Measurements from ENCODE around the gene CAB39. TPM values are rescaled to one million over a fixed set of nuclear protein-coding genes. Genes with fewer than 3 reads are reported as not detected.
A peak's percentile ranks its signal among the peaks of the same experiment; 100 is the strongest.

Gene CAB39
- total and polyA plus RNA-seq, 4 donors: 19.4 to 123 (median 57.1) TPM

DNA sequence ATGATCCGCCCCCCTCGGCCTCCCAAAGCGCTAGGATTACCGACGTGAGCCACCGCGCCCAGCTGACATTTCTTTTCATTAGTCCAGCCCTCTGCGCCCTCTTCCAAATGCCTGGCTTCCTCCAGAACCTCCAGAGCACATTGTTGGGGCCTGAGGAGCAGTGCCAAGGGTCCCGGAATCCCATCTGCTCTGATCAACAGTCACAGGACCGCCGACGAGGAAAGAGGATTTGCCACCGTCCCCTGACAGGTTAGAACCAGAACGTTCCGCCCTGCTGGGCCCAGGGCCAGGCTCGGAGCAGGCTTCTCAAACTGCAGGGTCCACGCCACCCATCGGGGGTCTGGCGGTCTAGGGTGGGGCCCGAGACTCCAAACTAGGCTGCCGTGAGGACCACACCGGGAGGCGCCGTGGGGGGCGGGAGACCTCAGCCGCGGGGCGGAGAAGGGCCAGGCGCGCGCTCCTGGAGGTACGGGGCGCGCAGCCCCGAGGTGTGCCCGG lies 115.2 kb downstream of the CAB39 start:
- H3K27me3 ChIP-seq (ENCODE audit: control insufficient read depth in 3 of 3, insufficient read depth in 3 of 3, low read length in 2 of 3): peaks cover 0 to 12% (median 5%) of the 10 kb centered on the region in 3 donors
- peaks cover 0 to 11% (median 0%) of the 10 kb centered on the region in 5 donors for H3K4me1 ChIP-seq (ENCODE audit: control insufficient read depth in 5 of 5, insufficient read depth in 5 of 5, low read length in 5 of 5)
- TF ChIP-seq, protein P1, sequence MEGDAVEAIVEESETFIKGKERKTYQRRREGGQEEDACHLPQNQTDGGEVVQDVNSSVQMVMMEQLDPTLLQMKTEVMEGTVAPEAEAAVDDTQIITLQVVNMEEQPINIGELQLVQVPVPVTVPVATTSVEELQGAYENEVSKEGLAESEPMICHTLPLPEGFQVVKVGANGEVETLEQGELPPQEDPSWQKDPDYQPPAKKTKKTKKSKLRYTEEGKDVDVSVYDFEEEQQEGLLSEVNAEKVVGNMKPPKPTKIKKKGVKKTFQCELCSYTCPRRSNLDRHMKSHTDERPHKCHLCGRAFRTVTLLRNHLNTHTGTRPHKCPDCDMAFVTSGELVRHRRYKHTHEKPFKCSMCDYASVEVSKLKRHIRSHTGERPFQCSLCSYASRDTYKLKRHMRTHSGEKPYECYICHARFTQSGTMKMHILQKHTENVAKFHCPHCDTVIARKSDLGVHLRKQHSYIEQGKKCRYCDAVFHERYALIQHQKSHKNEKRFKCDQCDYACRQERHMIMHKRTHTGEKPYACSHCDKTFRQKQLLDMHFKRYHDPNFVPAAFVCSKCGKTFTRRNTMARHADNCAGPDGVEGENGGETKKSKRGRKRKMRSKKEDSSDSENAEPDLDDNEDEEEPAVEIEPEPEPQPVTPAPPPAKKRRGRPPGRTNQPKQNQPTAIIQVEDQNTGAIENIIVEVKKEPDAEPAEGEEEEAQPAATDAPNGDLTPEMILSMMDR (IDR thresholded peaks at IDR 0.05; ENCODE audit: control extremely low read depth, extremely low read depth): no peak
- H3K27ac ChIP-seq (ENCODE audit: low read depth in 1 of 2, low read length in 1 of 2): no peak overlapping the region
- H3K9me3 ChIP-seq (ENCODE audit: control insufficient read depth in 4 of 4, insufficient read depth in 3 of 4, low read length in 3 of 4): peaks cover 0 to 6% (median 0%) of the 10 kb centered on the region in 4 donors
- WGBS, 2 donors: 21 to 33% methylated on average over 34 to 36 of the region's 36 CpGs
- no peak overlapping the region for H3K9ac ChIP-seq (ENCODE audit: insufficient read depth in 1 of 2, low read length in 2 of 2)
- H3K36me3 ChIP-seq (ENCODE audit: control insufficient read depth in 4 of 4, insufficient read depth in 4 of 4, low read length in 4 of 4): no peaks in the 10 kb centered on the region
- DNase-seq: peak in 1 of 3 donors; percentile 29
- no peak overlapping the region for H3K4me3 ChIP-seq
- no peak for ATAC-seq (ENCODE audit: insufficient read depth, low FRiP score)

DNA sequence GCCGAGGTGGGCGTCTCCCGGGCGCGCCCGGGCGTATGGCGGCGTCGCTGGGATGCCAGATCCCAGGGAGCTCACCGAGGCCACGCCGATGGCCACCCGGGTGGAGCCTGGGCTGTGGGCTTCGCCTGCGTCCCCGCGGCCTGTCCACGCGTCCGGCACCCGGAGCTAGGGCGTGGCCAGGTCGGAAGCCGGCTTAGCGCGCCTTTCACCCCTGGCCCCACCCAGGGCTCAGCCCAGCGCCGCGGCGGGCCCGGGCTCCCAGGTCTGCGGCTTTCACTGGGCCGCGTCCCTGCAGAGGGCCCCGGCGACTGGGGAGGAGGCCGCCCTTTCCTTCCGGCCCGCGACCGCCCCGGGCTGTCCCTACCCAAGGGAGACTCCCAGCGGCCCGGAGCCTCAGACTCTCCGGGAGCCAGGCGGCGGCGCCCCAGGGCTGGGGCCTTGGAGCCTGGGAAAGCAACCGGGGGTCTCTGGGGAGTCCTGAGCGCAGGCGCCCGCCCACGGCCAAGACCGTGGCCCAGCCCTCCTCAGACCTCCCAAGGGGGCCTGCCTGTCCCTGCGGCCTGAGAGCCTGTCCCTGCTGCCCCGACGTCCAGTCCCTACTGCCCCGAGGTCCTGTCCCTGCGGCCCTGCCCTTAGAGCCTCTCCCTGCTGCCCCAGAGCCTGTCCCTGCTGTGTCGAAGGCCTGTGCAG lies 115.8 kb downstream of the CAB39 start:
- H3K9ac ChIP-seq (ENCODE audit: insufficient read depth in 1 of 2, low read length in 2 of 2): no peak overlapping the region
- DNase-seq: peak in 2 of 3 donors; percentile 18 to 21
- H3K9me3 ChIP-seq (ENCODE audit: control insufficient read depth in 4 of 4, insufficient read depth in 3 of 4, low read length in 3 of 4): peaks cover 0 to 6% (median 0%) of the 10 kb centered on the region in 4 donors
- H3K4me3 ChIP-seq: no peak overlapping the region
- no peaks in the 10 kb centered on the region for H3K36me3 ChIP-seq (ENCODE audit: control insufficient read depth in 4 of 4, insufficient read depth in 4 of 4, low read length in 4 of 4)
- TF ChIP-seq, protein P1 (IDR thresholded peaks at IDR 0.05; ENCODE audit: control extremely low read depth, extremely low read depth): no peak
- no peak for ATAC-seq (ENCODE audit: insufficient read depth, low FRiP score)
- H3K27ac ChIP-seq (ENCODE audit: low read depth in 1 of 2, low read length in 1 of 2): no peak overlapping the region
- peaks cover 0 to 11% (median 0%) of the 10 kb centered on the region in 5 donors for H3K4me1 ChIP-seq (ENCODE audit: control insufficient read depth in 5 of 5, insufficient read depth in 5 of 5, low read length in 5 of 5)
- peaks cover 0 to 12% (median 5%) of the 10 kb centered on the region in 3 donors for H3K27me3 ChIP-seq (ENCODE audit: control insufficient read depth in 3 of 3, insufficient read depth in 3 of 3, low read length in 2 of 3)
- WGBS, 2 donors: 11 to 15% methylated on average over 50 to 61 of the region's 61 CpGs

DNA sequence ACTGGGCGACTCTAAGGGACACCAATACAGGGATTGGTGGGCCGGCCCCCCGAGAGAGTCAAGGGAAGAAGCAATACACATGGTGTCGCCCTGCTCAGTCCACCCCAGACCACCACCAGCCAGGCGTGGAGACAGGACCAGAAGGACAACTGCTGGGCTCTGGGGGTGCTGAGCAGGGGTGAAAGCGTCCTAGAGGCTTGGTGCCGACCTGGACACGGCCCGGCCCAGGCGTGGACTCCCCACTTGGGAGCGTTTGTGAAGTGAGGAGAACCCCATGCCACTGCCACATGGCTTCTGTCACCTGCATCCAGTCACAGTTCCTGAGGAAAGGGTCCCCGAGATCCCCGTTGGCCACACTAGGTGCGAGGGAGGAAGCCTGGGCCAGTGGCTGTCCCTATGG lies 116.7 kb downstream of the CAB39 start:
- no peak for DNase-seq
- peaks cover 0 to 11% (median 0%) of the 10 kb centered on the region in 5 donors for H3K4me1 ChIP-seq (ENCODE audit: control insufficient read depth in 5 of 5, insufficient read depth in 5 of 5, low read length in 5 of 5)
- no peak for ATAC-seq (ENCODE audit: insufficient read depth, low FRiP score)
- no peak overlapping the region for H3K9ac ChIP-seq (ENCODE audit: insufficient read depth in 1 of 2, low read length in 2 of 2)
- H3K27ac ChIP-seq (ENCODE audit: low read depth in 1 of 2, low read length in 1 of 2): no peak overlapping the region
- peaks cover 0 to 12% (median 5%) of the 10 kb centered on the region in 3 donors for H3K27me3 ChIP-seq (ENCODE audit: control insufficient read depth in 3 of 3, insufficient read depth in 3 of 3, low read length in 2 of 3)
- H3K4me3 ChIP-seq: no peak overlapping the region
- 97 to 98% methylated on average over 14 of the region's 14 CpGs for whole genome bisulfite sequencing, 2 donors
- peaks cover 0 to 6% (median 0%) of the 10 kb centered on the region in 4 donors for H3K9me3 ChIP-seq (ENCODE audit: control insufficient read depth in 4 of 4, insufficient read depth in 3 of 4, low read length in 3 of 4)
- no peaks in the 10 kb centered on the region for H3K36me3 ChIP-seq (ENCODE audit: control insufficient read depth in 4 of 4, insufficient read depth in 4 of 4, low read length in 4 of 4)
- TF ChIP-seq, protein P1 (IDR thresholded peaks at IDR 0.05; ENCODE audit: control extremely low read depth, extremely low read depth): no peak

All from lung (tissue), 12 donors.